ACC112 (cell line): ENCODE measurements around the gene KLC1.

Experiments used
- H2AFZ ChIP-seq: fragments of 200-600 bp; sonication (generic); one replicate; pipeline ENCODE4 v1.6.0; 2017; ENCODE audit warnings: antibody characterized with exemption, low read length; ENCODE audit not compliant: unreplicated experiment
- H3K27ac ChIP-seq: fragments of 200-600 bp; sonication (generic); 2 replicates; pipeline ENCODE4 v1.5.1; 2014; ENCODE audit warnings: low read depth, mild to moderate bottlenecking, antibody characterized with exemption, low read length, moderate library complexity
- H3K27me3 ChIP-seq: fragments of 200-600 bp; sonication (generic); 2 replicates; pipeline ENCODE4 v1.6.1; 2014; ENCODE audit warnings: mild to moderate bottlenecking, antibody characterized with exemption, low read length, moderate library complexity, mixed read lengths; ENCODE audit not compliant: insufficient read depth
- H3K36me3 ChIP-seq: fragments of 200-600 bp; sonication (generic); 2 replicates; pipeline ENCODE4 v1.6.1; 2016; ENCODE audit warnings: mild to moderate bottlenecking, antibody characterized with exemption, low read length, moderate library complexity, mixed read lengths; ENCODE audit not compliant: insufficient read depth
- H3K4me1 ChIP-seq: fragments of 200-600 bp; sonication (generic); one replicate; pipeline ENCODE4 v1.6.1; 2016; ENCODE audit warnings: low read length, mixed read lengths; ENCODE audit not compliant: insufficient read depth, unreplicated experiment, control insufficient read depth
- H3K4me3 ChIP-seq: fragments of 200-600 bp; sonication (generic); 2 replicates; pipeline ENCODE4 v1.5.1; 2014; ENCODE audit warnings: mild to moderate bottlenecking, low read depth, low read length
- H3K79me2 ChIP-seq: fragments of 200-600 bp; sonication (generic); one replicate; pipeline ENCODE4 v1.6.0; 2016; ENCODE audit warnings: low read length; ENCODE audit not compliant: control insufficient read depth, unreplicated experiment, insufficient read depth

KLC1 gene

DNA sequence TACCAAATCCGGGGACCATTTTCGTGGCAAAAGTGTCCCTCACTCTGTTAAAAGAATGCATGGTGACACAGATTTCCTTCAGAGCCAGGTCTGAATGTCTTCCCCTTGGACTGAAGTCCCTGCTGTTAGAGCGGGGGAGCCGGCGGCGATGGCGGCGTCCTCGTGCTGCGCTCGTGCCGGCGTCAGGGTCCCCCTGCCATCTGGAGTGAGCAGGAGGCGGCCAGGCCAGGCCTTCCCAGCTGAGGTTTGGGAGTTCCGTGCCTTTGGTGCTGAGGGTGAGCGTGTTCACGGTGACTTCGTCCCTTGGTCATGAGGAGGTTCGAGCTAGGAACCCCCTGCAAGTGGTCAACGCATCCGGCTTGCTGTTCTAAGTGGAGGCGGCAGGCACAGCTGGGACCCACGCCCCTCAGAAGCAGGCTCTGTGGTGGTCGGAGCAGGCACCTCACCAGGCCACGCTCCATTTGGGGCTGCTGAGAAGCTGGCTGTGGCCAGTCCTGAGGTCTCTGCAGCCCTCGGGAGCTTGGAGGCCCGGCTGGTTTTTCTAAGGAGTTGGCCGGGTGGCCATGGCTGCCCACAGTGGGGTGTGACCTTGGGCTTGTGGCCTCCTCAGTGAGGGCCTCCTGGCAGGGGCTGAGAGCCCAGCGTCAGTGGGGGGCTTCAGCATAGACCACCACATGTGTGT, 96.1 kb downstream of the KLC1 start:
- H3K4me3 ChIP-seq = no peak overlapping the region
- H3K4me1 ChIP-seq = peaks cover 9% of the 10 kb centered on the region
- peaks cover 40% of the 10 kb centered on the region for H3K79me2 ChIP-seq
- H3K27me3 ChIP-seq = no peaks in the 10 kb centered on the region
- H2AFZ ChIP-seq = no peak overlapping the region
- H3K36me3 ChIP-seq = no peaks in the 10 kb centered on the region
- H3K27ac ChIP-seq = no peak overlapping the region

GRCh38 chr14:103725739-103726395, 96.9 kb downstream of the KLC1 start:
- H3K27me3 ChIP-seq = no peaks in the 10 kb centered on the region
- no peak overlapping the region for H2AFZ ChIP-seq
- peaks cover 9% of the 10 kb centered on the region for H3K4me1 ChIP-seq
- H3K79me2 ChIP-seq = peaks cover 33% of the 10 kb centered on the region
- no peak overlapping the region for H3K4me3 ChIP-seq
- no peaks in the 10 kb centered on the region for H3K36me3 ChIP-seq
- H3K27ac ChIP-seq = no peak overlapping the region

DNA sequence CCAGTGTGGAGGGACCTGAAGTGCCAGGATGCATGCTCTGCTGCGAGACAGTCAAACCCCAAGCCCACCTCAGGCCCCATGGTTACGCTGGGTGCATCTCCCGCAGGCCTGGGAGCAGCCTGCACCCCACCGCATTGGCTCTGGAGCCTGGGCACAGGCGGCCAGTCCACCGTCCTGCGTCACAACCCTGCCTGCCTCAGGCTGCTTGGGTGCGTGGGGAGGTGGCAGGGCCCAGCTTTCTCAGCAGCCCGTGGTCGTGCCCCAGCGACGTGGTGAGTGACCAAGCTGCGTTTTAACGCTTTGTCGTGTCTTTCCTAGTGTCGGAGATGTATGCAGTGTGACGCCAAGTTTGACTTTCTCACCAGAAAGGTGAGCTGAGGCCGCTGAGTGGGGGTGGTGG, 97.5 kb downstream of the KLC1 start:
- Histone ChIP-seq H3K27me3 (no peaks in the 10 kb centered on the region), H3K4me3 (no peak overlapping the region), H3K4me1 (peaks cover 9% of the 10 kb centered on the region), H3K27ac (no peak overlapping the region), H3K79me2 (peaks cover 27% of the 10 kb centered on the region), H2AFZ (no peak overlapping the region), H3K36me3 (no peaks in the 10 kb centered on the region)

DNA sequence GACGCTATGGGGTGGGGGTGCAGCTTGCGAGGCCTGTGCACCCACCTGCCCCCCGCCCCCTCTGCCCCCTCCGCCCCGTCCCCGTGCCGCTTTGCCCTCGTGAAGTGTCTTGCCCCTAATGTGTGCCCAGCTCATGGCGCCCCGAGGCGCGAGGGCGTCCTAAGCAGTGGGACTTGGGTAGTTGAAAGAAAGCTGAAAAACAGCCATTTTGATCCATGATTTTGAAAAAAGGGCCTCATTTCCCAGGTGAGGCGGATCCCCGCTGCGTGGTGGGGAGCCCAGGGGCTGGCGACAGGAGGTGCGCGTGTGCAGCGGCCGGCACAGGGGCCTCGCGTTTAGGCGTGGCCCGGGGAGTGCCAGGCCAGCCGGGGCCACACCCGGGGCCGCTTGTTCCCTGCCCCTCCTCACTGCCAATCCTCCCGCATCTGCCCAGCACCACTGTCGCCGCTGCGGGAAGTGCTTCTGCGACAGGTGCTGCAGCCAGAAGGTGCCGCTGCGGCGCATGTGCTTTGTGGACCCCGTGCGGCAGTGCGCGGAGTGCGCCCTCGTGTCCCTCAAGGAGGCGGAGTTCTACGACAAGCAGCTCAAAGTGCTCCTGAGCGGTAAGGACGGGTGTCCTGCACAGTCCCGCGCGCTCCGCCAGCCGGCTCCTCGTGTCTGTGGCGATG, 98.4 kb downstream of the KLC1 start:
- H3K36me3 ChIP-seq = no peaks in the 10 kb centered on the region
- peaks cover 5% of the 10 kb centered on the region for H3K4me1 ChIP-seq
- peaks cover 23% of the 10 kb centered on the region for H3K79me2 ChIP-seq
- no peaks in the 10 kb centered on the region for H3K27me3 ChIP-seq
- no peak overlapping the region for H3K27ac ChIP-seq
- H3K4me3 ChIP-seq = no peak overlapping the region
- no peak overlapping the region for H2AFZ ChIP-seq

GRCh38 chr14:103728141-103728540, 99.1 kb downstream of the KLC1 start:
- Histone ChIP-seq H3K27me3 (no peaks in the 10 kb centered on the region), H3K4me3 (no peak overlapping the region), H2AFZ (no peak overlapping the region), H3K79me2 (peaks cover 19% of the 10 kb centered on the region), H3K4me1 (peaks cover 1% of the 10 kb centered on the region), H3K36me3 (no peaks in the 10 kb centered on the region), H3K27ac (no peak overlapping the region)

DNA sequence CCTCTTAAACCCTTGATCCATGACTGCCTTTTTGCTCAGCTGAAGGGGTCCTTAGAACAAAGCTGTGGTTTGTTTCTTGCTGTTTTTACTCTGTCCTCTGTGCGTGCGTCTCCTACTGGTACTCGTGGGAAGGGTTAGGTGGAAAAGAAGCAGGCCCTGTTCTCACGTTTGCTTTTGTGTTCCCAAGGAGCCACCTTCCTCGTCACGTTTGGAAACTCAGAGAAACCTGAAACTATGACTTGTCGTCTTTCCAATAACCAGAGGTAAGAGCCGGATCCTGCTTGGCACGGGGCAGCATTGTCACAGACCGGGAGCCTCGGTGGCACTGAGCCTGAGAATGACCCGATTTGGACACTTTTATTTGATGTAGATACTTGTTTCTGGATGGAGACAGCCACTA, 99.7 kb downstream of the KLC1 start:
- H3K79me2 ChIP-seq = peaks cover 13% of the 10 kb centered on the region
- H2AFZ ChIP-seq = no peak overlapping the region
- H3K4me3 ChIP-seq = no peak overlapping the region
- no peaks in the 10 kb centered on the region for H3K27me3 ChIP-seq
- no peaks in the 10 kb centered on the region for H3K4me1 ChIP-seq
- no peaks in the 10 kb centered on the region for H3K36me3 ChIP-seq
- H3K27ac ChIP-seq = no peak overlapping the region

DNA sequence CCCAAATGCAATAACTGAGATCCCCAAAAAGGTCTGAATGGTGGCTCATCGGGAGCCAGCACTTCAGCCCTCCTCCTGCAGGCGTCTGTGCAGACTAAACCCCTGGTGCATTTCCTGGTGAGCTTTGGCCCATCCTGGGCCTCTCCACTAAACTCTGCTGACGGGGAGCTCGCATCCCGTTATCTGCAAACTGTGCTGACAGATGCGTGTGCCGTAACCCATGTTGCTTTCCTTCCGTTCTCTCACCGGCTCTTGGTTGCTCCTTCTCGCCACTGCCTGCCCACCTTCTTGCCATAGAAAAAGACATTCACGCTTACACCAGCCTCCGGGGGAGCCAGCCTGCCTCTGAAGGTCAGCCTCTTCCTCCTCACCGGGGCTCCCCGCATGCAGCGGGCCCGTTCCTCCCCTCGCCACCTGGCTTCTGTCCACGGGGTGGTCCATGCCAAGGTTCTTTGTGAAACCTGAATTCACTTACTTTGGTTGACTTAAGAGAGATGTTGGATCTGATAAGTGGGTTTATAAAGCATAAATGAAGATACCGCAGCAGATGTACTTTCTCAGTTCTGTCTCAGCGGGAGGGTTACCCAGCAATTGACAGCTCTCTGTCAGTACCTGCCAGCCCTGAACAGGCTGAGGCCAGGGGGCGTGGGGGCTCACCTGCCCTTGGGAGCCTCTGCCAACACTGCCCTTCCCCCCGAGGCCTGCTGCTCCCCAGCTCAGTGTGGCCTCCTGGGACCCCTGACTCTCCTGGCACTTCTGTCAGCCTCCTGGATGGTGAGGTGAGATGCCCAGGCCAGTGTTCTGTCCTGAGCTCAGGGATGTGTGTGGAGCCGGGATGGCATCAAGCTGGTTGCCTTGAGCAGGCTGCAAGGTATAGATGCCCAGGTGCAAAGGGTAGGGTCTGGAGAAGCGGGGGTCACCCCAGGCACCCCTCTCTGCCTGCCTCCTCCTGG, 100.8 kb downstream of the KLC1 start:
- Histone ChIP-seq H3K36me3 (no peaks in the 10 kb centered on the region), H3K27ac (no peak overlapping the region), H3K4me1 (no peaks in the 10 kb centered on the region), H3K4me3 (no peak overlapping the region), H3K79me2 (peaks cover 7% of the 10 kb centered on the region), H2AFZ (no peak overlapping the region), H3K27me3 (no peaks in the 10 kb centered on the region)

DNA sequence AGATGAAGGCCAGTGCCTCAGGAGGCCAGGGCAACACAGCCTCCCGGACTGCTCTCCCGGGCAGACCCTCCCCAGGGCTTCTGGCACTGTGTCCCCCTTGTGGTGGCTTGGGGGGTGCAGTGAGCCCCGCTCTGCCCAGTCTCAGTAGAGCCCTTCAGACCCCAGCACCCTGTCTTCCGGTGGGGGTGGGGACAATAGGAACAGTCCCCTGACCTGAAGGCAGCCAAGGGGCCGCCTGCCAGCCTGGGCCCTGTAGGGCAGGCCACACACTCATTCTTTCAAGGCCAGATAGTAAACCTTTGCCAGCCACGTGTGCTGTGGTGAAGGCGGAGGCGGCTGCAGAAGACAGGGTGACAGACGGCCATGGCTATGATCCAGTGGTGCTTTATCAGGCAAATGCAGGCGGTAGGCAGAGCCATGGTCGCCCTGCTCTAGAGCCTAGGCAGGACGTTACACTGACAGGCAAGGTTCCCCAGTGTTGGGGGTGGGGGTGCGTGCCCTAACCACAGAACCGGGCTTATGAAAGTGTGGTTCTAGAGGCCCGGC, 101.6 kb downstream of the KLC1 start:
- Histone ChIP-seq H3K36me3 (no peaks in the 10 kb centered on the region), H2AFZ (no peak overlapping the region), H3K27me3 (no peaks in the 10 kb centered on the region), H3K79me2 (peaks cover 4% of the 10 kb centered on the region), H3K4me3 (no peak overlapping the region), H3K4me1 (no peaks in the 10 kb centered on the region), H3K27ac (no peak overlapping the region)

DNA sequence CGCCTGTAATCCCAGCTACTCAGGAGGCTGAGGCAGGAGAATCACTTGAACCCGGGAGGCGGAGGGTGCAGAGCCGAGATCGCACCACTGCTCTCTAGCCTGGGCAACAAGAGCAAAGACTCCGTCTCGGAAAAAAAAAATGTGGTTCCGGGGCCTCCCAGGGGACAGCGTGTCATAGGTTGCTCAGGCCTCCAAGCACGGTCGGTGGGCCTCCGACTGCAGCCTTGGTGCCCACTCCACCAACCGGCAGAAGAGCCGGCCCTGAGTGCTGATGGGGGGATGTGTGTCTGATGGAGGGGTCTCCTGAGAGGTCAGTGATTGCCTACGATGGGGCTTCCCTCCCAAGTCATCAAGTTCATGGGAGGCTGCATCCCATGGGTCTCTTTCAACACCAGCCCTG, 102.5 kb downstream of the KLC1 start:
- Histone ChIP-seq H3K36me3 (no peaks in the 10 kb centered on the region), H3K27me3 (no peaks in the 10 kb centered on the region), H3K4me3 (no peak overlapping the region), H3K27ac (no peak overlapping the region), H3K79me2 (no peaks in the 10 kb centered on the region), H3K4me1 (no peaks in the 10 kb centered on the region), H2AFZ (no peak overlapping the region)
